GM19324 (cell line): ENCODE measurements around the gene RRP1B.
"Not testable (repeated sequence)": the region's sequence is repeated elsewhere in the genome, so short reads cannot be mapped to it uniquely, and the experiment has no call there.

Experiments
- ATAC-seq: cut with Tn5 transposase; IDR thresholded peaks from one replicate; pipeline ENCODE4 v1.9.1; 2021; ENCODE audit warnings: mild to moderate bottlenecking, moderate library complexity; ENCODE audit not compliant: unreplicated experiment, low FRiP score

The RRP1B gene

DNA sequence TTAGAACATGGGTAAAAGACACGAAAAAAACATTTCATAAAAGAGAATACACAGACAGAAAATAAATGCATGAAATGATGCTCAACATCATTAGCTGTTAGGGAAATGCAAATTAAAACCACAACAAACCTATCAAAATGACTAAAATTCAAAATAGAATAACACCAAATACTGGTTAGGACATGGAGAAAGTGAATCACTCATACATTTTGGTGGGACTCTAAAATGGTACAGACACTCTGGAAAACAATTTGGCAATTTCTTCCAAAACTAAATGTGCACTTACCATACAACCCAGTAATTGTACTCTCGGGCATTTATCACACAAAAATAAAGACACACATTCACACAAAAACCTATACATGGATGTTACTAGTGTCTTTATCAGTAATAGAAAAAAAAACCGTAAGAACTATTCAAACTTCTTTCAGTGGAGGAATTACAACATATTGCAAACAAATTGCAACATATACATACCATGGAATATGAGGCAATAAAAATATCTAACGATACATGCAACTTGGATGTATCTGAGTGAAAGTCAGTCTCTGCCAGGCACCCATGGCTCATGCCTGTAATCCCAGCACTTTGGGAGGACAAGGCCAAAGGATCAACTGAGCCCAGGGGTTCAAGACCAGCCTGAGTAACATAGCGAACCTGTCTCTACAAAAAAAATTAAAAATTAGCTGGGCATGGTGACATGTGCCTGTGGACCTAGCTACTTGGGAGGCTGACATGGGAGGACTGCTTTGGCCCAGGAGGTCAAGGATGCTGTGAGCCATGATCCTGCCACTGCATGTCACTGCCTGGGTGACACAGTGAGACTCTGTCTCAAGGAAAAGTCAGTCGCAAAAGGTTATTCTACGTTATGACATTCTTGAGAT is 19.6 kb upstream of the RRP1B start:
- ATAC-seq: no peak

DNA sequence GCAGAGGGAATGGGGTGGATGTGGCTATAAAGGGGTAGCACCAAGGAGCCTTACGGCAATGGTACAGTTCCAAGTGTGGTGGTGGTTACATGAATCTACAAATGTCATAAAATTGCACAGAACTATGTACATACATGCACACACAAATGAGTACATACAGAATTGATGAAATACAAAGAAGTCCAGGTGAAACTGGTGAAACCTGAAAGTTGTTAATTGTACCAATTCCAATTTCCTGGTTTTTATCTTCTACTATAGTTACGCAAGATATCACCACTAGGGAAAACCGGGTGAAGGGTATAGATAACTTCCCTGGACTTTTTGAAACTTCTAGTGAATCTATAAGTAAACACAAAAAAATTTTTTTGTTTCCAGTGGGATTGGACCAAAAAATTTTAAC is 19.0 kb upstream of the RRP1B start:
- no peak for ATAC-seq

DNA sequence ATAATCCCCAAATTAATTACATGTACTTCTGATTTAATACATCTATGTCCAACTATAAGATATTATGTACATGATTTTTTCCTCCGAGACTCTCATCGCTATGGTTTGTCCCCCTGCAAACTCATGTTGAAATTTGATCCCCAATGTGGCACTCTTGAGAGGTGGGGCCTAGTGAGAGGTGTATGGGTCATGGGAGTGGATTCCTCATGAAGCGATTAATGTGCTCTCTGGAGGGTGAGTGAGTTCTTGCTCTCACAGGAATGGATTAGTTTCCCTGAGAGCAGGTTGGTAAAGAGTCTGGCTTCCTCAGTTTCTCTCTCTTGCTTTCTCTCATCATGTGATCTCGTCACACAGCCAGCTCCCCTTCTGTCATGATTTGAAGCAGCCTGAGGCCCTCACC is 16.2 kb upstream of the RRP1B start:
- ATAC-seq: no peak

DNA sequence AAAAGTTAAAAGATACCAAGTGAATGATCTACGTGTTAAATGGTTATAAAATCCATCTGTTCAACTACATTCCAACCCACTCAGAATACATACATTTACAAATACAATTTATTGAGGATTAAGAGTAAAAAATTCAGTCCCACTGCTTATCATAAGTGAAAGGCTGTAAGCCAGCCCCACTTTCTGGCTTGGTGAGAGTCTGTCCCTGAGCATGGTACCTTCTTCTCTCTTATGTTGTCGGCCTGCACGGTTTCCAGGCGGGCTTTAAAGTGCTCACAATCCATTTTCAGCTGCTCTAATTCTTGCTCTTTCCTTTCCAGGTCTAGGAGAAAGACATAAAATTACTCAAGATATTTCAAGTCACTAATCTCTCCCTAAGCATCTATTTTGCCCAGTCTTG is 15.3 kb upstream of the RRP1B start:
- ATAC-seq: no peak

DNA sequence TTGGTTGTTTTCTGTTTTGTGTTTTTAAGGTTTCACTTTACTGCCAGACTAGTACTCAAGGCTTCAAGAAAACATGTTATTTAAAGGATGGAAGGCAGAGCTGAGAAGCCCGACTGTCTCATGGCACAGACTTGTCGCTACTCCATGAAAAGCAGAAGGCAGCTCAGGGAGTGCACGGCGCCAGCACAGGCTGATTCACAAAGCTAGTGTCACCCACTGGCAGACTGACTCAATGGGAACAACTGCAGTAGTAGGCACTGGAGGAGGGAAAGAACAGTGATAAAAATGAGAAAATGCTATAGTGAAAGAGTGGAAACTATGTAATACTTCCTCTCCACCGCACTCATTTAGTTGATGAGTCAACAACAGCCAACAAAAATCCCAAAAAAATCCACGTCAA is 14.8 kb upstream of the RRP1B start:
- no peak for ATAC-seq

DNA sequence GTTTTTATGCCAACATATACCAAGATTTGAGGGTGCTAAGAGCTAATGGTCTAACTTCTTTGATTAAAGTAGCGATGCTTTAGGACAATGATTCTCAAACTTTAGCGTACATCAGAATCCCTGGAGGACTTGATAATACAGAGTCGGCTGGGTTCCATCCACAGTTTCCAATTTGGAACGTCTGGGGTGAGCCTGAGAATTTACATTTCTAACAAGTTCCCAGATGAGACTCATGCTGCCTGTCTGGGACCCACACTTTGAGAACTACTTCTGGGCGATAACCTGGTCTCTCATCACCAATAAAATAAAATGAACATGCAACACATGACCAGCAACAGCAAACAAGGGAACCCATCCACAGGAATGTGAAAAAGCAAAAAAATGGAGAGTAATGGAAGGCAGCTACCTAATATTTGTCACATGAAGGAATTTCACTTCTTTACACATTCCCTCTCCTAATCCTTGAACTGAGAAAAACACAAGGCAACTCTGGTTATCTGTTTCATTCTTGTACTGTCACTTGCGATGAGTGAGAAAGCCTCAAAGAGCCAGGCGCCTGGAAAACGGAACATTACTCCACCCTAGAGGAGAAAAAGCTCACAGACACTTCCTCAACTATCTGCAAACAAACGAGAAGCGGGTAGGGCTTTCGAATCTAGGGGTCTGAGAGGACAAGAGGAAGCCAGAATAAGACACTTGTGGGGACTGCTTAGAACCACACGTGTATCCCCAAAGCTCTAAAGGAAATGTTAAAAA is 14.0 kb upstream of the RRP1B start:
- no peak for ATAC-seq

DNA sequence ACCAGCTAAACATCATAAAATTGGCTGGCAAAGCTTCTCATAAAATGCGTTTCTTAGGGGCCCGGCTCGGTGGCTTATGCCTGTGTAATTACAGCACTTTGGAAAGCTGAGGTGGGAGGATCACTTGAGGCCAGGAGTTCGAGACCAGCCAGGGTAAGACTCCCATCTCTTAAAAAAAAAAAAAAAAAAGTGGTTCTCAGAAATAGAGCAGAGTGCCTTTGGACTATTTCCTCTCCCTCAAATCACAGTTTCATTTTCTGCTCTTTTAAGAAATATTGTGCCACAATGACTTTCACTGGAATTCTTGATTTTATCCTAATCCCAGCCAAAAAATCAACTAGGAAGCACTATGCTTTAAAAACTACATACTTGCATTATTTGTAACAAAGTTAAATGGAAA is 13.4 kb upstream of the RRP1B start:
- no peak for ATAC-seq

DNA sequence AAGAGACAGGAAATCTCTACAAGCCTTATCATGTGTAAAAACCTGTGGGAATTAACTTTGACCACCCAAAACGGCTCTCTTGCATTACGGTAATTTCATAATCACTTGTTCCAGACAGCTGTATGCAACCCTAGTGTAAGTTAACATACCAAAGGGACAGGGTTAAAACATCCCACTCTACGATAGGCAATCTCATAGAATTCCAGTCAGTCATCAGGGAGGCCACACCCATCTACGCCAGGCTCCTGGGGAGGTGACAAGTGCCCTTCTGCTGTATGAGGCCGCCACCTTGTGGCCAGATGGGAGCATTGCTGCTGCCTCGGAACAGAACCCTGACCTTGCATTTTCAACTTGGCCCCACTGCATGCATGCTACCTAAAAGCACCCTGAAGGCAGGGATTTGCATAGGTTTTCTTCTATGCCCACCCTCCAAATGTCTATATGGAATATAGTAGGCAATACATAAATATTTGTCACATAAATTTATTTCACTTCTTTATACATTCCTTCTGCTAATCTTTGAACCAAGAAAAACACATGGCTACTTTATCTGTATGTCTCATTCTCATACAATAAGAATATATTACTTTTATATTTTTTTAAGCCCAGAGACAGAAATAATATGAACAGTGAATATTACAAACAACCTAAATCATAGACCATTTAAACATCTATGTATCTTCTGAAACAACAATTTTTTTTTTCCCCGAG is 12.7 kb upstream of the RRP1B start:
- no peak for ATAC-seq

DNA sequence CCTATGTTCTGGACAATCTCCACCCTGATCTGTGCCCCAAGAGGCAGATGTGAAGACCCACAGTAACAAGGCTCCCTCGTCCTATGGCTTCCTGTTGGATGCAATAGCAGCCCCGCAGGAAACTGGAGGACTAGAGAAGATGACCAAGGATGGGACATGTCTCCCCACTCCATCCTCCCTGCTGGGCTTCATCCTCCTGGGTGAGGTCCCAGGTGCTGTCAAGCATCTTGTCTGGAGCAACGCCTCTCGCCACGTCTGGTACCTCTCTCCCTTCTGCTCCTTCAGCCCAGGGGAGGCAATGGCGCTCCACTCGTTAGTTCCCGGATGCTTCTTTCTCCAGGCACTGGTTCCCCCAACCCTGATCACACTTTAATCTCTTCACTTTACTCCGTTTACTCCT is 11.2 kb upstream of the RRP1B start:
- ATAC-seq: no peak

DNA sequence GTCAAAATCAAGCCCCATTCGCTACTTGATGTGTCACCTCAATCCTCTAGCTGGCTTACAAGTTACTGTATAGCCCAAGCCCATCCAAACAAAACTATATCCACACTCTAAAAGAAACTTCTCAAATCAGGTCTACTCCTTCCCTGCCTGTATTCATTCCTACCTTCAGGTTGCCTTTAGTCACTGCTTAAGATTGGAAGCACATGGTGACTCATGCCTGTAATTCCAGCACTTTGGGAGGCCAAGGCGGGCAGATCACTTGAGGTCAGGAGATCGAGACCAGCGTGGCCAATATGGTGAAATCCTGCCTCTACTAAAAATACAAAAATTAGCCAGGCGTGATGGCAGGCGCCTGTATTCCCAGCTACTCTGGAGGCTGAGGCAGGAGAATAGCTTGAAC is 7.4 kb upstream of the RRP1B start:
- ATAC-seq: not testable (repeated sequence)

DNA sequence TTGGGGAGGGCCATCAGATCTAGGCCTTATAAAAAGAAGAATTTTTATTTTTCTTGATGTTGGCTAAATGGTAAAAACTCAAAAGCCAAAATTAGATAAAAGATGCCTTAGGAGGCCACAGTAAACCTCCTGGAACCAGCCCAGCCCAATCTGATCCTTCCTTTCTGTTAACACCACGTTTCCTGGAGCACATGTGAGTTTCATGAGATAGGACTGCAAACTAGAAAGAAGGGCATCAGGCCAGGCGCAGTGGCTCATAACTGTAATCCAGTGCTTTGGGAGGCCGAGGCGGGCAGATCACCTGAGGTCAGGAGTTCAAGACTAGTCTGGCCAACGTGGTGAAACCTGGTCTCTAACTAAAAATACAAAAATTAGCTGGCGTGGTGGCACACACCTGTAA is 6.7 kb upstream of the RRP1B start:
- no peak for ATAC-seq

DNA sequence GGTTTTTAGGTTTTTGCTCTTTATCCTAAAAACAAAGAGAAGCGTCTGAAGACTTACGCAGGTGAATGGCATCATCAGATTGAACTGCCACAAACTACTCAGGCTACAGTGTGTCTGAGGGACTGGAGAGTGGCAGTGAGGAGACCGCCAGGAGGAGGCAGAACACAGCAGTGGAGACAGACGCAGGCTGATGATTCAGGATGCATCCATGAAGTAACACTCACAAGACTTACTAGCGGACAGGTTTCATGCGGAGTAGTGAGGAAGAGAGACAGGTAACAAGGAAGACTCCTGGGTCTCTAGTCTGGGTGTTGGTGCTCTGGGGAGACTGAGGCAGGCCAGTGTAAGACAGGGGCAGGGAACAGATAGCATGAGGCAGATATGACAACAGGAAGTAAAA is 5.7 kb upstream of the RRP1B start:
- ATAC-seq: no peak

DNA sequence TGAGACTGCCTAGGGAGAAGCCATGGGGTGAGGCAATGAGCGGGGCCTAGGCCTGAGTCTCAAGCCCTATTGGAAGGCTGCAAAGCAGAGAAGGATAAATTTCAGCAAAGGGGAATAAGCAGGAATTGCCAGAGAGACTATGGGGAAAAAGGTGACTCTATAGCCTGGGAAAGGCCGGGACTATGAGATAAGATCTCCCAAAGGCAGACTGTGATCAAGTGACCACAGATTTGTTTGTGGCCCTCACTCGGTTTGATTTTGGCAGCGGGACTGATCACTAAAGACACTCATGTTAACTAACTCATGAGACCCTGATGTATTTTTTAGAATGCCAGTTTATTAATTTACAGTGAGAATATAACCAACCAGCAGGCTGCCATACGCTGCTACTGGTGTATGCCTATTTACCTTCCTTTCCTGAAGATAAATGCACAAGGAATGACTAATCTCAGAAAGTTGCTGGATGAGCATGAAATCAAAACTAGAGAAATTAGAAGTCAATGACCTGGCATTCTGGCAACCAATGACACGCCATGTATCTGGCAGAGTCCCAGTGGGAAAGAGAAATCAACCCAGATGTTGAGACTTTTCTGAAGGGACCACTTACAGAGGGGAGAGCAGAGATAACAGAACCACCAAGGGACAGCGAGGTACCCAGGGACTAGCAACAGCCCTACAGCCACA is 4.4 kb upstream of the RRP1B start:
- no peak for ATAC-seq

DNA sequence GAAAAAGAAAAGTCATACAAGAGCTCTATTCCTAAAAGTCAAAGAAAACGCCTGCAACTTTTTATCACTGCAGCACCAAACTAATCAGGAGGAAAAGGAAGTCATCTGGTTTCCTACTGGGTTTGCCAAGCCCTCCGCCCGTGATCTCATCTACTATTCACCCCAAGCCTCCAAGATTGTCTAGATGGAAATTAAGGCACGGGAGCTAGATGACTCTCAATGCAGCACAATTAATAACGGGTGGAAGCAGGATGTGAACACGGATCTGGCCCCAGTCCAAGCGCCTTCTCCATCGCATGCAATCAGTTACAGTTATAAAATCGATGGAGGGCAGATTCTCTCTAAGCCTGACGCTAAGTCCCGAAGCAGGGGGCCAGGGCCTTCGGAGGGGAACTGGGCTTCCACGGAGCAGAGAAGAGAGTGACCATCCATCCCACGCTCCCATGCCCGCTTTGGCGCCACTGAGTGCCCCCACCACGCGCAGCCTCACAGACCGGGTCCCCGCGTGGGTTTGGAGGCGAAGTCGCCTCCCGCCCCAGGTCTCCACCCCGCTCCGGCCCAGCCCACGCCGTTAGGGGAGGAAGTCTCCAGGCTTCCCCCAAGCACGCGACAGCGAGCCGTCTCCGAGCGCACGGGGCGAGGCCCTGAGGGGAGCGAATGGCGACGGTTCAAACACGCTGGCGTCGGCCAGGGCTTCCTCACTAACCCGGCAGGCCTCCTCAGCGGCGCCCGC is 1.8 kb upstream of the RRP1B start:
- ATAC-seq: no peak

DNA sequence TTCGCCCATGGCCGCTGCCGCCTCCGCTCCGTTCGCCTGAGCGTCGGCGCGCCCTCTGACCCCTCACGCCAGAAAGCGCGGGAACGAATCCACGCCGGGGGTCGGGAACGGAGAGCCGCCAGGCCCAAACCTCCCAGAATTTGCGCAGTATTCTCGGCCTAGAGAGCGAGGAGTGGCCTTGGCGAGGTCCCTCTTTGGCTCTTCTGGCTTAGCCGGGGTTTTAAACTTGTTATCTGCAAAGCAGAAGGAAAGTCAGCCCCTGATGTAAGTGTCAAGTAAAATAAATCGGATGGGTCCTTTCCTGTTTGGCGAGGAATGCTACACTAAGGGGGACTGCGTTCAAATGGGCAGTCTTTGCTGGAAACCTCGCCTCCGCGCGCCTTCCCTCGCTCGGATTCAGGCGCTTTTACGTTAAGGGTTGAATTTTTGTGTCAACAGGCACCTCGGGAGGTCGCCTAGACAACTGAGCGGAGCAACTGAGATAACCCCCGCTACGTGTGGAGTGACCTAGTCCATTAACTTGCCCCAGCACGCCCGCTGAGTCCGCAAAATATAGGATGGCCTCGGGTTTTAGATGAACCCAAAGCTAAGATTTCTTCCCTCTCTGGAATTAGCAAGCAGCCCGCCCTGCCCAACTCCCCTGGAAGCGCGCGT is 1.1 kb upstream of the RRP1B start:
- no peak for ATAC-seq

DNA sequence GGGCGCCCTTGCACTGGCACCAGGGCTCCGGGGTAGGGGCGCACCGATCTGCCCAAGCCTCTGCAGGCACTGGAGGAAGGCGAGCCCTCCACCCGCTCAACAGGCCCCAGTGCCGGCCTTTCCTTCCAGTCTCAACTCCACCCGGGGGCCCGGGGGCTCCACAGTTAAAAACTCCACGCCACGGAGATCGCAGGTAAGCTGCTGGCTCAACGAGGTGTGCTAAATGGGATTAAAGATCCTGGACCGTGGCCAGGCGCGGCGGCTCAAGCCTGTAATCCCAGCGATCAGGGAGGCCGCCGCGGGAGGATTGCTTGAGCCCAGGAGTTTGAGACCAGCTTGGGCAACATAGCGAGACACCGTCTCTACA is 608 bp upstream of the RRP1B start:
- no peak for ATAC-seq

DNA sequence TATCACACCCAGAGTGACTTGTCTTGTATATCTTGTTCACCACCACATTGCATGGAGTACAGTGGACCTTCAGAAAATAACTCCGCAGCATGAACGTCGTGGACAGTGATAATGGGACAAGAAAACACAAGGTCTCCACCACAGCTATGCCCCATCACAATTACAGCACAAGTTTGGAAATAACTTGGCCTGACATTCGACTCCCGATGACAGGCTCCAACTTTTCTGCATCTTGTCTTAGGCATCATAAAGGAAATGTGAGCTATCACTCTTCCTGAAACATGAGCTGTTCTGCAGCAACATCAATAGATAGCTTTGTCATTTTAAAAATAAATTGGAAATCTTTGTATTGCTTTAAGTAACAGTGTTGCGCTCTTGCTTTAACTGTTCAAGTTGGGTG is 2.9 kb downstream of the RRP1B start:
- ATAC-seq: no peak

DNA sequence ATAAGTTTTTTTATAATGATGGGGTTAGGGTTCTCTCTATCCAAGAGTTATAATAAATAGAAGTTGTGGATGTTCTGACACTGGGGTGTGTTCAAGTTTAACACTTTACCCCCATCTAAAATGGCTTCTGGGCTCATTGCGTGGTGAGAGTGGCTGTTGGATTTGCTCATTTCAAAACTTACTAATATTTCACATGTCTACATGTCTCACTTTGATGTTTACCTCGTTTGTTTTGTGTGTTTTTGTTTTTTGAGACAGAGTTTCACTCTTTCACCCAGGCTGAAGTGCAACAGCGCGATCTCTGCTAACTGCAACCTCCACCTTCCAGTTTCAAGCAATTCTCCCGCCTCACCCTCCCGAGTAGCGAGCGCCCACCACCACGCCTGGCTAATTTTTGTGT is 3.7 kb downstream of the RRP1B start:
- ATAC-seq: no peak

DNA sequence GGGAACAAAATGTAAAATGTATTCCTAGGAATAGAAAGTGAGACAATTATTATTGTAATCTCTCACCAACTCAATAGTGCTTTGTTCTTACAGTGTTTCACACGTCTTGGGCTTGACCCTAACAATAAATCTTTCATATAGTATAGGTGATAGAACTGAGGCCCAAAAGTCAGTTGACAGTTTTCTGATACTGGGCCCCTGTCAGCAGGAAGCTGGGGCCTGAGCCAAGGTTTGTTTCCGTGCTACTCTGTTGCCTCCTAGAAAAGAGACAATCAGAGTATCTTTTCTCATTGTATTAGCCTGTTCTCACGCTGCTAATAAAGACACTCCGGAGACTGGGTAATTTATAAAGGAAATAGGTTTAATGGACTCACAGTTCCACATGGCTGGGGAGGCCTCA is 5.0 kb downstream of the RRP1B start:
- ATAC-seq: no peak

DNA sequence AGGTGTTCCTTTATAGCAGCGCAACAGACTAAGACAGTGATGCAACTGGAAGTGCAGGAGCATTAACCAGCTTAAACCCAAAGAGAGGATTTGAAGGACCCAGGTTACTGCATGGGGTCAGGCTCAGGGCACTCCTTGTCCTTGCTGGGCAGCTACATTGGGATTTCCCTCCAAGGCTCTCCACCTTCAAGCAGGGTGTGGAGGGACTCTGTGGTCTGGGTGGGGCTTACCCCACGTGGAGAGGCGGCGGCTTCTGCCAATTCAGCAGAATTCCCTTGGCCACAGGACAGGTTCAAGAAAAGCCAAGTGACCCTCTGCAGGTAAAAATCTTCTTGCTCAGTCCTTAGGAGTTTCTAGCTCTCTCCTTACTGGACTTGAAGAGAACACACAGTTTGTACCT is 6.5 kb downstream of the RRP1B start:
- ATAC-seq: no peak
